K562 (cell line): ENCODE measurements around the gene MRPL16. TPM values are rescaled to one million over a fixed set of nuclear protein-coding genes. Genes with fewer than 3 reads are reported as not detected.
A peak's percentile ranks its signal among the peaks of the same experiment; 100 is the strongest.

Source experiments
- DDX20 ChIP-seq: fragments of 450-650 bp; IDR thresholded peaks from 2 replicates; pipeline ENCODE4 v1.6.1; 2016; ENCODE audit warnings: missing genetic modification characterization, low read depth, mild to moderate bottlenecking, missing compliant biosample characterization, moderate library complexity
- MGA ChIP-seq: fragments of 450-650 bp; IDR thresholded peaks from 2 replicates; pipeline ENCODE4 v1.6.1; 2016; ENCODE audit warnings: mild to moderate bottlenecking, moderate library complexity
- REST ChIP-seq, 2 experiments: fragments of 450-650 bp; formaldehyde crosslinking in 1 of 2; IDR thresholded peaks; 2 replicates each; pipeline versions ENCODE4 v1.4.0 to v1.6.1; 2014 to 2020; ENCODE audit warnings: mild to moderate bottlenecking in 2 of 2, borderline replicate concordance in 1 of 2, low read depth in 1 of 2
- TAL1 ChIP-seq: fragments of 450-650 bp; IDR thresholded peaks from 2 replicates; pipeline ENCODE4 v1.6.1; 2016; ENCODE audit warnings: mild to moderate bottlenecking
- USF2 ChIP-seq: sonication (generic); formaldehyde crosslinking; IDR thresholded peaks from 2 replicates; pipeline ENCODE4 v1.5.0; 2020; ENCODE audit warnings: missing genetic modification reagents
- ZNF239 ChIP-seq: fragments of 250-450 bp; sonication (Bioruptor Pico); IDR thresholded peaks from 2 replicates; pipeline ENCODE4 v1.4.0; 2020; ENCODE audit warnings: mild to moderate bottlenecking
- polyA plus RNA-seq, 8 experiments: library from polyadenylated mRNA; depleted of rRNA in 4 of 8; stranded (reverse) in 5 of 8; unstranded in 3 of 8; fragments of >200 nt; fragmentation: Nextera tagmentation in 2 of 8; fragmentation: Illumina TruSeq in 1 of 8; extraction: Ambion mirVana in 2 of 8; extraction: Trizol in 1 of 8; gene quantifications; 2 replicates each; pipeline versions ENCODE4 v1.2.1 to v1.2.3, GENCODE V29; 2011 to 2014; ENCODE audit warnings: inconsistent platforms in 1 of 8, missing spikeins in 1 of 8
- total RNA-seq, 7 experiments: library from RNA; depleted of rRNA in 6 of 7; stranded (reverse); fragments of >200 nt in 6 of 7; fragmentation: Illumina TruSeq in 2 of 7; extraction: Trizol in 2 of 7; gene quantifications; 2 replicates each; pipeline versions ENCODE4 v1.2.1 to v1.2.3, GENCODE V29; 2011 to 2021; ENCODE audit warnings: low replicate concordance in 1 of 7

MRPL16 gene
- total and polyA plus RNA-seq, 9 of the 15 experiments (the other 6 are each of a cell fraction or from before 2014, with no cell fraction given) = 63.3 to 209 (median 157) TPM

- peak; percentile 9; the same call in 1 of the 2 replicates for TF ChIP-seq MGA
- TF ChIP-seq REST (IDR thresholded peaks at IDR 0.05; ENCODE audit: borderline replicate concordance) = peak; percentile 93
- no peak for TF ChIP-seq REST (CRISPR knock-in tag; IDR thresholded peaks at IDR 0.05; ENCODE audit: low read depth)
- TF ChIP-seq TAL1 = no peak
- no peak for TF ChIP-seq USF2
- TF ChIP-seq ZNF239 (CRISPR knock-in tag) = no peak
- no peak for TF ChIP-seq DDX20
These were observed 12.5 kb upstream of the MRPL16 start (continued) for GRCh38 chr11:59822989-59823566.
